HG02885 (cell line): Measurements from ENCODE around the gene ASPHD2.

Source experiments
- ATAC-seq: cut with Tn5 transposase; IDR thresholded peaks from one replicate; pipeline ENCODE4 v1.9.1; 2021; ENCODE audit warnings: mild to moderate bottlenecking; ENCODE audit not compliant: unreplicated experiment, poor library complexity

Gene ASPHD2

GRCh38 chr22:26445577-26446275 lies 16.7 kb downstream of the ASPHD2 start:
- no peak for ATAC-seq

- ATAC-seq: no peak
Observed at GRCh38 chr22:26446808-26447515, 17.9 kb downstream of the ASPHD2 start.

GRCh38 chr22:26447584-26448329 lies 18.7 kb downstream of the ASPHD2 start:
- no peak for ATAC-seq

- no peak for ATAC-seq
Observed at GRCh38 chr22:26448334-26448733, 19.3 kb downstream of the ASPHD2 start.

- ATAC-seq: no peak
Observed at GRCh38 chr22:26448941-26449340, 19.9 kb downstream of the ASPHD2 start.

GRCh38 chr22:26450453-26451185 lies 21.6 kb downstream of the ASPHD2 start:
- ATAC-seq: no peak

GRCh38 chr22:26452236-26453016 lies 23.4 kb downstream of the ASPHD2 start:
- ATAC-seq: no peak

- ATAC-seq: no peak
Observed at GRCh38 chr22:26453216-26453615, 24.2 kb downstream of the ASPHD2 start.

GRCh38 chr22:26453812-26454500 lies 24.9 kb downstream of the ASPHD2 start:
- ATAC-seq: no peak

- ATAC-seq: no peak
Observed at GRCh38 chr22:26457661-26458272, 28.7 kb downstream of the ASPHD2 start.

- ATAC-seq: no peak
Observed at GRCh38 chr22:26460202-26460601, 31.1 kb downstream of the ASPHD2 start.

- ATAC-seq: no peak
Observed at GRCh38 chr22:26461188-26461810, 32.2 kb downstream of the ASPHD2 start.

GRCh38 chr22:26462051-26462450 lies 33.0 kb downstream of the ASPHD2 start:
- no peak for ATAC-seq

GRCh38 chr22:26462641-26463040 lies 33.6 kb downstream of the ASPHD2 start:
- no peak for ATAC-seq

GRCh38 chr22:26463101-26463661 lies 34.1 kb downstream of the ASPHD2 start:
- no peak for ATAC-seq

GRCh38 chr22:26463688-26464087 lies 34.6 kb downstream of the ASPHD2 start:
- ATAC-seq: no peak

GRCh38 chr22:26464312-26464711 lies 35.3 kb downstream of the ASPHD2 start:
- no peak for ATAC-seq

- ATAC-seq: no peak
Observed at GRCh38 chr22:26466196-26466595, 37.1 kb downstream of the ASPHD2 start.
